Osteoblast (primary cell): ENCODE measurements around the gene SYT3. TPM values are rescaled to one million over a fixed set of nuclear protein-coding genes. Genes with fewer than 3 reads are reported as not detected.

Experiments
- DNase-seq: peaks from one replicate; pipeline ENCODE4 v3.0.0; 2011; ENCODE audit warnings: low spot score, mixed read lengths; ENCODE audit not compliant: insufficient read length; ENCODE audit errors: missing footprints
- H2AFZ ChIP-seq: 2 replicates; pipeline ENCODE4 v1.6.0; 2011; ENCODE audit warnings: mild to moderate bottlenecking, low read length
- H3K27ac ChIP-seq: 2 replicates; pipeline ENCODE4 v1.5.1; 2011; ENCODE audit warnings: mild to moderate bottlenecking, low read depth, low read length, moderate library complexity
- H3K27me3 ChIP-seq: 2 replicates; pipeline ENCODE4 v1.6.0; 2012; ENCODE audit warnings: mild to moderate bottlenecking, control low read depth, inconsistent platforms, low read length, moderate library complexity; ENCODE audit not compliant: insufficient read depth
- H3K36me3 ChIP-seq: 2 replicates; pipeline ENCODE4 v1.5.1; 2011; ENCODE audit warnings: mild to moderate bottlenecking, low read length, control low read depth, moderate library complexity; ENCODE audit not compliant: insufficient read depth
- H3K4me1 ChIP-seq: 2 replicates; pipeline ENCODE4 v1.5.1; 2011; ENCODE audit warnings: mild to moderate bottlenecking, low read length, control low read depth, moderate library complexity; ENCODE audit not compliant: insufficient read depth
- H3K4me2 ChIP-seq: 2 replicates; pipeline ENCODE4 v1.6.0; 2011; ENCODE audit warnings: mild to moderate bottlenecking, low read length; ENCODE audit not compliant: insufficient read depth
- H3K4me3 ChIP-seq: fragments of 200-600 bp; sonication (generic); 3 replicates; pipeline ENCODE4 v1.5.1; 2012; ENCODE audit warnings: mild to moderate bottlenecking, low read length, inconsistent platforms; ENCODE audit not compliant: insufficient read depth
- H3K79me2 ChIP-seq: 2 replicates; pipeline ENCODE4 v1.6.0; 2012; ENCODE audit warnings: mild to moderate bottlenecking, low read length, control low read depth, inconsistent platforms; ENCODE audit not compliant: insufficient read depth
- H3K9me3 ChIP-seq: 2 replicates; pipeline ENCODE4 v1.5.1; 2011; ENCODE audit warnings: low read depth, low read length, control low read depth
- H4K20me1 ChIP-seq: 2 replicates; pipeline ENCODE4 v1.6.0; 2012; ENCODE audit warnings: mild to moderate bottlenecking, low read length, control low read depth; ENCODE audit not compliant: insufficient read depth
- total RNA-seq: library from RNA; depleted of rRNA; stranded (reverse); fragments of >200 nt; gene quantifications from 2 replicates; pipeline ENCODE4 v1.2.3, GENCODE V29; 2012
- TF ChIP-seq, protein P1 (sequence below): IDR thresholded peaks from 2 replicates; pipeline ENCODE4 v1.5.1; 2011; ENCODE audit warnings: mild to moderate bottlenecking, low read depth, low read length, moderate library complexity; ENCODE audit errors: extremely low read depth

Gene SYT3
- total RNA-seq, 1 donor, result 0.36 TPM

GRCh38 chr19:50664204-50664603, 24.5 kb upstream of the SYT3 start:
- peaks cover under 1% of the 10 kb centered on the region for H3K4me1 ChIP-seq
- no peak overlapping the region for H3K27ac ChIP-seq
- H3K79me2 ChIP-seq, result no peaks in the 10 kb centered on the region
- H3K4me3 ChIP-seq, result no peak overlapping the region
- H3K9me3 ChIP-seq, result no peaks in the 10 kb centered on the region
- no peaks in the 10 kb centered on the region for H3K36me3 ChIP-seq
- H4K20me1 ChIP-seq, result no peaks in the 10 kb centered on the region
- H3K27me3 ChIP-seq, result peaks cover 25% of the 10 kb centered on the region
- DNase-seq, result no peak
- H2AFZ ChIP-seq, result no peak overlapping the region
- TF ChIP-seq, protein P1, sequence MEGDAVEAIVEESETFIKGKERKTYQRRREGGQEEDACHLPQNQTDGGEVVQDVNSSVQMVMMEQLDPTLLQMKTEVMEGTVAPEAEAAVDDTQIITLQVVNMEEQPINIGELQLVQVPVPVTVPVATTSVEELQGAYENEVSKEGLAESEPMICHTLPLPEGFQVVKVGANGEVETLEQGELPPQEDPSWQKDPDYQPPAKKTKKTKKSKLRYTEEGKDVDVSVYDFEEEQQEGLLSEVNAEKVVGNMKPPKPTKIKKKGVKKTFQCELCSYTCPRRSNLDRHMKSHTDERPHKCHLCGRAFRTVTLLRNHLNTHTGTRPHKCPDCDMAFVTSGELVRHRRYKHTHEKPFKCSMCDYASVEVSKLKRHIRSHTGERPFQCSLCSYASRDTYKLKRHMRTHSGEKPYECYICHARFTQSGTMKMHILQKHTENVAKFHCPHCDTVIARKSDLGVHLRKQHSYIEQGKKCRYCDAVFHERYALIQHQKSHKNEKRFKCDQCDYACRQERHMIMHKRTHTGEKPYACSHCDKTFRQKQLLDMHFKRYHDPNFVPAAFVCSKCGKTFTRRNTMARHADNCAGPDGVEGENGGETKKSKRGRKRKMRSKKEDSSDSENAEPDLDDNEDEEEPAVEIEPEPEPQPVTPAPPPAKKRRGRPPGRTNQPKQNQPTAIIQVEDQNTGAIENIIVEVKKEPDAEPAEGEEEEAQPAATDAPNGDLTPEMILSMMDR, result no peak
- no peak overlapping the region for H3K4me2 ChIP-seq

DNA sequence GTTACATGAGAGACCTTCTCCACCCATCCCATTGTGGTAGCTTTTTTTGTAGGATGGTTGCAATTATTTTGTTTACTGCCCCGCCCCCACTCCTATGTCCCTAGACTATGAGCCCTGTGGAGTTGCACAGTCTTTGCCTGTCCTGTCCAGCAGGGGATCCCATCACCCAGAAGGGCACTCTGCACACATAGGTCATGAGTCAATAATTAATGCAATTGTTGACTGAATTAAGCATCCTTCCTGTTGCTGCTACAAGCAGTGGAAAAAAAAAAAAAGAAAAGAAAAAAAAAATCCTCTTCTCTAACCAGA, 23.8 kb upstream of the SYT3 start:
- Histone ChIP-seq H3K4me2 (no peak overlapping the region), H3K79me2 (no peaks in the 10 kb centered on the region), H2AFZ (no peak overlapping the region), H3K9me3 (no peaks in the 10 kb centered on the region), H3K4me3 (no peak overlapping the region), H3K27ac (no peak overlapping the region), H3K27me3 (peaks cover 21% of the 10 kb centered on the region), H3K4me1 (peaks cover 8% of the 10 kb centered on the region), H3K36me3 (no peaks in the 10 kb centered on the region), H4K20me1 (no peaks in the 10 kb centered on the region)
- no peak for DNase-seq
- TF ChIP-seq, protein P1, result no peak

- peaks cover 11% of the 10 kb centered on the region for H3K4me1 ChIP-seq
- H3K27ac ChIP-seq, result no peak overlapping the region
- H2AFZ ChIP-seq, result no peak overlapping the region
- no peak overlapping the region for H3K4me2 ChIP-seq
- TF ChIP-seq, protein P1, result no peak
- H4K20me1 ChIP-seq, result no peaks in the 10 kb centered on the region
- H3K27me3 ChIP-seq, result peaks cover 20% of the 10 kb centered on the region
- H3K4me3 ChIP-seq, result no peak overlapping the region
- no peaks in the 10 kb centered on the region for H3K36me3 ChIP-seq
- H3K9me3 ChIP-seq, result no peaks in the 10 kb centered on the region
- no peaks in the 10 kb centered on the region for H3K79me2 ChIP-seq
- DNase-seq, result no peak
These were observed 23.2 kb upstream of the SYT3 start for GRCh38 chr19:50662651-50663481.

GRCh38 chr19:50661766-50662650, 22.3 kb upstream of the SYT3 start:
- no peak for DNase-seq
- Histone ChIP-seq H3K4me3 (no peak overlapping the region), H2AFZ (no peak overlapping the region), H3K36me3 (no peaks in the 10 kb centered on the region), H3K4me2 (no peak overlapping the region), H3K9me3 (no peaks in the 10 kb centered on the region), H3K27ac (no peak overlapping the region), H4K20me1 (no peaks in the 10 kb centered on the region), H3K79me2 (no peaks in the 10 kb centered on the region), H3K27me3 (peaks cover 12% of the 10 kb centered on the region), H3K4me1 (peaks cover 16% of the 10 kb centered on the region)
- TF ChIP-seq, protein P1, result no peak
